Progenitor cell of endocrine pancreas (in vitro differentiated cells): ENCODE data around the gene SEPTIN8. TPM values are rescaled to one million over a fixed set of nuclear protein-coding genes. Genes with fewer than 3 reads are reported as not detected.

ENCODE experiments used
- DNase-seq: peaks from one replicate; pipeline ENCODE4 v3.0.0; 2021; ENCODE audit warnings: low spot score; ENCODE audit not compliant: unreplicated experiment
- H3K27ac Mint-ChIP-seq: 2 replicates; pipeline ENCODE4 v1.8.0; 2021; ENCODE audit warnings: mild to moderate bottlenecking, moderate library complexity, mixed read lengths
- H3K27me3 Mint-ChIP-seq: 2 replicates; pipeline ENCODE4 v1.8.0; 2021; ENCODE audit warnings: mixed read lengths
- H3K36me3 Mint-ChIP-seq: 2 replicates; pipeline ENCODE4 v1.8.0; 2022; ENCODE audit warnings: mixed read lengths; ENCODE audit not compliant: insufficient read depth
- H3K4me1 Mint-ChIP-seq: 2 replicates; pipeline ENCODE4 v1.8.0; 2021; ENCODE audit warnings: low read depth, mixed read lengths
- H3K4me3 Mint-ChIP-seq: 2 replicates; pipeline ENCODE4 v1.8.0; 2021; ENCODE audit warnings: low read depth, mild to moderate bottlenecking, moderate library complexity, mixed read lengths
- H3K9me3 Mint-ChIP-seq: 2 replicates; pipeline ENCODE4 v1.8.0; 2021; ENCODE audit warnings: low read depth, mixed read lengths
- CTCF ChIP-seq: fragments of 200-600 bp; sonication (generic); IDR thresholded peaks from one replicate; pipeline ENCODE4 v1.5.0; 2021; ENCODE audit warnings: antibody characterized with exemption, mild to moderate bottlenecking; ENCODE audit not compliant: unreplicated experiment
- total RNA-seq: library from RNA; stranded (reverse); gene quantifications from 2 replicates; pipeline ENCODE4 v1.2.1, GENCODE V29; 2021

The SEPTIN8 gene
- total RNA-seq, 1 donor from 2014 or later: 67.2 TPM

GRCh38 chr5:132760049-132760420 lies 17.0 kb downstream of the SEPTIN8 start:
- H3K4me3 Mint-ChIP-seq: no peak overlapping the region
- H3K9me3 Mint-ChIP-seq: no peaks in the 10 kb centered on the region
- no peak overlapping the region for H3K27ac Mint-ChIP-seq
- no peak for TF ChIP-seq CTCF
- peaks cover 18% of the 10 kb centered on the region for H3K36me3 Mint-ChIP-seq
- H3K27me3 Mint-ChIP-seq: no peaks in the 10 kb centered on the region
- no peak for DNase-seq
- H3K4me1 Mint-ChIP-seq: no peaks in the 10 kb centered on the region

GRCh38 chr5:132759114-132760048 lies 17.7 kb downstream of the SEPTIN8 start:
- peak overlapping the region; percentile 58 for H3K27ac Mint-ChIP-seq
- H3K36me3 Mint-ChIP-seq: peaks cover 18% of the 10 kb centered on the region
- no peaks in the 10 kb centered on the region for H3K9me3 Mint-ChIP-seq
- no peaks in the 10 kb centered on the region for H3K27me3 Mint-ChIP-seq
- no peak overlapping the region for H3K4me3 Mint-ChIP-seq
- no peak for DNase-seq
- no peaks in the 10 kb centered on the region for H3K4me1 Mint-ChIP-seq
- TF ChIP-seq CTCF: no peak

- H3K27me3 Mint-ChIP-seq: no peaks in the 10 kb centered on the region
- H3K4me3 Mint-ChIP-seq: no peak overlapping the region
- no peak for DNase-seq
- H3K36me3 Mint-ChIP-seq: peaks cover 15% of the 10 kb centered on the region
- H3K9me3 Mint-ChIP-seq: no peaks in the 10 kb centered on the region
- no peaks in the 10 kb centered on the region for H3K4me1 Mint-ChIP-seq
- TF ChIP-seq CTCF: no peak
- no peak overlapping the region for H3K27ac Mint-ChIP-seq
Observed at GRCh38 chr5:132758451-132758850, 18.6 kb downstream of the SEPTIN8 start.

- Mint-ChIP-seq H3K36me3 (peaks cover 9% of the 10 kb centered on the region), H3K27ac (no peak overlapping the region), H3K4me3 (no peak overlapping the region), H3K9me3 (no peaks in the 10 kb centered on the region), H3K27me3 (no peaks in the 10 kb centered on the region), H3K4me1 (no peaks in the 10 kb centered on the region)
- no peak for DNase-seq
- TF ChIP-seq CTCF: no peak
Observed at GRCh38 chr5:132756542-132756941, 20.5 kb downstream of the SEPTIN8 start.

GRCh38 chr5:132754947-132755346 lies 22.1 kb downstream of the SEPTIN8 start:
- Mint-ChIP-seq H3K9me3 (no peaks in the 10 kb centered on the region), H3K4me3 (no peak overlapping the region), H3K4me1 (no peaks in the 10 kb centered on the region), H3K27me3 (peaks cover 14% of the 10 kb centered on the region), H3K36me3 (peaks cover 5% of the 10 kb centered on the region), H3K27ac (no peak overlapping the region)
- TF ChIP-seq CTCF: peak; percentile 26
- DNase-seq: no peak
